GM21423 (cell line): ENCODE results near the gene LIN54.
A peak's percentile ranks its signal among the peaks of the same experiment; 100 is the strongest.
"Not testable (repeated sequence)": the region's sequence is repeated elsewhere in the genome, so short reads cannot be mapped to it uniquely, and the experiment has no call there.

Source experiments
- ATAC-seq: cut with Tn5 transposase; IDR thresholded peaks from one replicate; pipeline ENCODE4 v1.9.1; 2021; ENCODE audit warnings: mild to moderate bottlenecking, moderate library complexity; ENCODE audit not compliant: unreplicated experiment

Gene LIN54

GRCh38 chr4:82951196-82951595 lies 59.4 kb downstream of the LIN54 start:
- ATAC-seq, result no peak

DNA sequence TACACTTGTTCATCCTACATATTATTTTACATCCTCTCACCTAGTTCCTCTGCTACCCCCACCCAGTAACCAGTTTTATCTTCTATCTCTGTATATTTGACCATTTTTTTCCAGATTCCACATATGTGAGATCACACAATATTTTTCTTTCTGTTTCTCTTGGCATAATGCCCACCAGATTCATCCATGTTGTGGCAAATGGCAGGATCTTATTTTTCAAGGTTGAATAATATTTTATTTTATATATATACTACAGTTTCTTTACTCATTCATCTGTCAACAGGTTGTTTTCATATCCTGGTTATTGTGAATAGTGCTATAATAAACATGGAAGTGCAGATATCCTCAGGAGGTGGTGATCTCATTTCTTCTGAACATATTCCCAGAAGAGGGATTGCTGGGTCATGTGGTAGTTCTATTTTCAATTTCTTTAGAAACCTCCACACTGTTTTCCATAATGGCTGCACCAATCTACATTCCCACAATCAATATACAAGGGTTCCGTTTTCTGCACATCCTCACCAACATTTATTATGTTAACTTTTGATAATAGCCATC lies 61.9 kb downstream of the LIN54 start:
- ATAC-seq, result no peak

DNA sequence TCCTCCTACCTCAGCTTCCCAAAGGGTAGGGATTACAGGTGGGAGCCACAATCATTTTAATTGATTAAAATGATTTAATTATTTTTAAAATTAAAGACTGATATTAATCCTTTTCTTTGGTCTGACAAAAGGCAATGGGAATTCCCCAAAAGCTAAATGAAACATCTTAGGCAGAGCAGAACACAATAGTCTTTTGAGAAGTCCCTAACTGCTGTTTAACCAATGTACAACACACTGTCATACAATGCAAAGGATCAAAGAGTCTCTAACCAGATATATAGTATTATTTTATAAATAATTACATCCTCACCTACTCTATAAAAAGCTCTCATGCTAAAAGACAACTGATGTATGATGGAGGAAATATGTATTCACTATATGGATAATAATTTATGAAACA lies 63.1 kb downstream of the LIN54 start:
- no peak for ATAC-seq

GRCh38 chr4:82939414-82939813 lies 71.2 kb downstream of the LIN54 start:
- ATAC-seq, result no peak

GRCh38 chr4:82934441-82934840 lies 76.2 kb downstream of the LIN54 start:
- no peak for ATAC-seq

- ATAC-seq, result no peak
Observed at GRCh38 chr4:82930848-82931755, 79.5 kb downstream of the LIN54 start.

- ATAC-seq, result no peak
Observed at GRCh38 chr4:82921795-82922194, 88.8 kb downstream of the LIN54 start.

GRCh38 chr4:82919386-82919785 lies 91.2 kb downstream of the LIN54 start:
- ATAC-seq, result no peak

DNA sequence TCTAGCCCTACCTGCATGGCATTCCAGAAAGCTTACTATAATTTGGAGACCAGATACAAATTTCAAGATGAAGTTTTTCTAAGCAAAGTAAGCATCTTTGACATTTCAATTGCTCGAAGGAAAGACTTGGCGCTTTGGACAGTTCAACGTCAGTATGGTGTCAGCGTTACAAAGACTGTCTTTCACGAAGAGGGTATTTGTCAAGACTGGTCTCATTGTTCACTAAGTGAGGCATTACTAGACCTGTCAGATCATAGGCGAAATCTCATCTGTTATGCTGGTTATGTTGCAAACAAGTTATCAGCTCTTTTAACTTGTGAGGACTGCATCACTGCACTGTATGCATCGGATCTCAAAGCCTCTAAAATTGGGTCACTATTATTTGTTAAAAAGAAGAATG lies 92.5 kb downstream of the LIN54 start:
- no peak for ATAC-seq

DNA sequence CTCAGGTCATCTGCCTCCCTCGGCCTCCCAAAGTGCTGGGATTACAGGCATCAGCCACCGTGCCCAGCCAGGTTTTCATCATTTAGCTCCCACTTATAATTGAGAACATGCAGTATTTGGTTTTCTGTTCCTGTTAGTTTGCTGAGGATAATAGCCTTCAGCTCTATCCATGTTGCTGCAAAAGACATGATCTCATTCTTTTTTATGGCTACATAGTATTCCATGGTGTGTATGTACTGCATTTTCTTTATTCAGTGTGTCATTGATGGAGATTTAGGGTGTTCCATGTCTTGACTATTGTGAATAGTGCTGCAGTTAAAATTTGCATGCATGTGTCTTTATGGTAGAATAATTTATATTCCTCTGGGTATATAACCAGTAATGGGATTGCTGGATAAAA lies 96.7 kb downstream of the LIN54 start:
- ATAC-seq, result not testable (repeated sequence)

DNA sequence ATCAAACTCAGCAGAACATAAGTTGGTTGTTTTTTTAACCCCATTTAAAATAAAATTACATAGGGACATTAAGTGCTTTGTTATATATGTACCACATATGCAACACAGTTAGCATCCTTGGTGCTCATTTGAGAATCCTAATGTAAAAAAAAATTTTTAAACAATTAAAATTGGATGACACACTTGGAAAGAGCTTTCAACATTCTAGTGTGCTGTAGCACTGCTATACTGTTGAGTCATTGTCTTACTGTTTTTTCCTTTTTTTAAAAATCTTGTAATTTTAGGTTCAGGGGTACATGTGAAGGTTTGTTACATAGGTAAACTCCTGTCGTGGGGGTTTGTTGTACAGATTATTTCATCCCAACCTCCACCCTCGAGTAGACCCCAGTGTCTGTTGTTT lies 97.3 kb downstream of the LIN54 start:
- ATAC-seq, result no peak

DNA sequence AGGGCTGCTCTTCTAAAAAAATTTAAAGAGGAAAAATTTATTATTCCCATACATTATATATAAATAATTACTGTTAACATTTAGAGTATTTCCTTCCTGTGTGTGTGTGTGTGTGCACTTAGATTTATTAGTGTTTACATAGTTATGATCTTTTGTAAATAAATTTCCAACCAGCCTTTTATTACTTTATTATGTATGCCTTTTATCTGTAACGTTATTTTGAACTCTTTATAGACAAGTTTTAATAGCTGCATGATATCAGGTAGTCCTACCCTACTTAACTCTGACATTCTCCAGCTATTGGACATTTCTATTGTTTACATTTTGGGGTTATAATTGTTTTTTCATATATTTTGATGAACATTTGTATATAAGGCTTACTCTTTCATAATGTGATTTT lies 101.3 kb downstream of the LIN54 start:
- ATAC-seq, result no peak

DNA sequence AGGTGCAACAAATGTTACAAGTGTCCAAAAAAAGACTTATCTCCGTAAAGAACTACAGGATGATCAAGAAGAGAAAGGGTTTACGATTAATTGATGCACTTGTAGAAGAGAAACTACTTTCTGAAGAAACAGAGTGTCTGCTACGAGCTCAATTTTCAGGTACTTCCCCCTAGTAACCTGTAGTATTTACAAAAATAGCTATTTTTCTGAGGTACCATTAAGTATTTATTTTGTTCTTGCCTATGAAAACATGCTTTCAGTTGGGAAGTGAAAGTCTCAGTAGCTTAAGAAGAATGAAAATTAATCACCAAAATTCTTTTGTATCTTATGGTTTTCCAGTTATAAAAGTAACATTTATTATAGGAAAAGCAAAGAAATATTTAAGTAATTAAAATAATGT lies 104.2 kb downstream of the LIN54 start:
- peak; percentile 31 for ATAC-seq

DNA sequence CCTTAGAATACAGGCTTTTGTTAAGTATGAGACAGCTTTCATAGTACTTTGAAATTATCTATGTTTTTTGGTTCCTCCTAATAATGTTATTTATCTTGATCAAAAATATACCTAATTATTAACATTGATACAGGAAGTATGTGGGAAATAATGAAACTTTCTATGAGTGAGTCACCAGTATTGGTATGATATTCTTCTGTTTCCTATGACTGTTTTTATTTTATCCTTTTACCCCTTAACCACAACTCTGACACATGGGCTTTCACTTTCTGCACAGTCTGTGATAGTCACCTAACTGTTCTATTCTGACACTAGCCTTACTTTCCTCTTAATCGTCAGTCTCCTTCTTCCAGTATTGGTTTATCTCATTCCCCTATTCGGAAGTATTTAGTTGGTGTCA lies 105.4 kb downstream of the LIN54 start:
- ATAC-seq, result peak; percentile 50

DNA sequence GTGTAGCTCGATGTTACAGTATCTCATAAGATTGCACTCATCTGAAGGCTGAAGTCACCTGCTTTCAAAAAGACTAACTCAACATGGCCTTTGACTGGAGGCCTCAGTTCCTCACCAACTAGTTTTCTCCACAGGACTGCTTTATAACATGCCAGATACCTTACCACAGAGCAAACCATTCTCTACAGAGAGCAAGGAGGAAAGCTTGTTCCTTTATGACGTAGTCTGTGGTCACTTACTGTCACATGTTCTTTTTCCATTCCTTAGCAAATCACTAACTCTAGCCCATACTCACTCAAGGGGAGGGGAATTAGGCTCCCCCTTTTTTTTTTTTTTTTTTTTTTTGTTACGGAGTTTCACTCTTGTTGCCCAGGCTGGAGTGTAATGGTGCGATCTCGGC lies 106.9 kb downstream of the LIN54 start:
- ATAC-seq, result no peak

DNA sequence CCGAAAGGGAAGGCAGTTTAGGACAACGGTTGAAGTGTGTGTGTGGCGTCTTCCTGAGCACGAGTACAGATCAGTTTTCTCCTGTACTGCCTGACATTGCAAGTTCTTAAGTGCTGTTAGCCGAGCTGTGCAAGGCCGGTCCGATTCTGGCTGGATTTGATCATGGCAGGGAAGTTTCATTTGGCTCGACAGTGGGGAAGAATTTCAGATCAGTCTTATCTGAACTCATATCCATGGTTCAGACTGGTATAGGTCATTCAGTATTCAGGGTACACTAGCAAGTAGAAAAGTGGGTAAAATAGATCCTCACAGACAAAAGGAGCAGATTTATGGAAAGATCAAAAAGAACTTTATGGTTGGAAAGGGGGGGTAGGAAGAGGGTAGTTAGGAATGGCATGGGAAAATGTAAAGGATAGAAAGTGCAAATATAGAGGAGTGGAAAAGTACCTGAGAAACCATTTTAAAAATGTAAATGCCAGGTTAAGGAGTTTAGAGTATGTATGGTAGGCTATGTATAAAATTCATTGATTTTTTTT lies 109.4 kb downstream of the LIN54 start:
- no peak for ATAC-seq

DNA sequence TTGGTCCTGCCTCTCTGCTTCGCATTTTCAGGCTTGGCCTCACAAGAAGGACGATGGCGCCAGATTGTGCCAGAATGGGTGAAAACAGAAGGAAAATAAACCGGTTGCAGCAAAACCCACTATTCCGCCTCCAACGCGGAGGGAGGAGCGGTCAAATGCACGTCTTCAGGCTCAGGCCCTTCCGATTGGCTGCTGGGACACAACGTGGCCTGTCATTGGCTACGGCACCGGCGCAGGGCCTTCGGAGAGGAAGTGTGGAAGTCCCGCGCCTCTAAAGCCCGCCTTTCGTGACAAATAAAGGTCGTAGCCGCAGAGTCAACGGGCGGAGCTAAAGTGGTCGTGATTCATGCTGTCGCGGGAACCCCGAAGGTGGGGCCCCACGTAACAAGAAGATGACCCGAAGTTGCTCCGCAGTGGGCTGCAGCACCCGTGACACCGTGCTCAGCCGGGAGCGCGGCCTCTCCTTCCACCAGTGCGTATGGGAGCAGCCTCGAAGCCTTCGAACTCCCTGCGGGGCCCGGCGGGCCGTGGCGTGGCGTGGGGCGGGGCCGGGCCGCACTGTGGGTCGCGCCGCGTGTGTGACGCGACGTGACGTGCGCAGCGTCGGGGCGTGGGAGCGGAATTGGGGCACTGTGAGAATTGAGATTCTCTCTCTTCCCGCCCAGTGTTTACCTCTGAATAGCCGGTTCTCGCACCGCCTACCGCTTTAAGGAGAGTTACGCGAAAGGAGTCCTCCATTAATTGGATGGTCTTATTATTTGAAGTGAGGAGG lies 110.0 kb downstream of the LIN54 start, which contains the start of gene THAP9:
Gene THAP9 (plus strand): TSS at position 325 of the 772 bp plus-strand sequence. CDS start 68 bp downstream, at position 393.
- ATAC-seq, result peak; percentile 85

DNA sequence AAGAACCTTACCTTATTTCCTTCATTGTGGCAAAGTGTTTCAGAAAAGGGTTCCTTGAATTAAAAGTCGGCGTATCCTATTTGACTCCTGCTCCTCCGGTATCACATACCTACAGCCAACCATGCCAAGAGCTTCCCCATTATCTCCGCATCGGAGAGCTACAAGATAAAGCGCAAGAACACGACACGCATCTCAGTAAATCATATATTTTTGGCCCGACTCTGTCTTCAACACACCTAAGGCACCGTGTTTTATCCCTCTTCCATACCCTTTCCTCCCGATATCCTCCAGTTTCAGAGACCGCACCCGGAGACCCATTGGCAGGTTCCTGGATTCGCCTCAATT lies 110.6 kb downstream of the LIN54 start:
- peak; percentile 2 for ATAC-seq

DNA sequence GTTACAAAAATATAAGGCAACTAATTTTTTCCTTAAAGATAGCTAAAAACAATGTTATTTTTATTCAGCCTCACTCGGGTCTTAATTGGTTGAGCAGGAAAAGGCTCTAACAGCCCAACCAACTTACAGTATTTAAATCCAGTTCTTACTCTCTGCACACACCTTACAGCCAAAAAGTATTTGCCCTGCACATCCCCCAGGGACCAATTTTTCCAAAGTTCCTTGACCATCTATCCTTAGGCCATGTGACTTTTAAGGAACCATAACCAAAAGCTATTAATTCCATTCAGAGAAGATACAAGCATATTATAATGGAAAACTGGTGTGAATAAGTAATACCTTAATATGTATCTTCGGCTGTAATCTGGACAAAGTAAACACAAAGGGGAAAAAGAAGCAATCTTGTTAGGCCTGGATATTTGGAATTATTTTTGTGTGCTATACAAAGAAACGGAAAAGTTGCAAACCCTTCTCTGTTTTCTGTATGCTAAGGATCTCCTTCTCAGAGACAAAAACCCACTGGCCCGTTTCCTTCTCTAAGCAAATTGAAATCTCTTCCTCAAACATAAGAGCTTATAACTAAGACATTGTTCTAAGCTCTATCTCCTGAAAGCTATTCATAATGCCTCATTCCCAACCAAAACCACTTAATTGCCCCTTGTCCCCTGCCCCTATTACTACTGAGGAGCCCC lies 111.1 kb downstream of the LIN54 start:
- ATAC-seq, result no peak

GRCh38 chr4:82898322-82899243 lies 112.0 kb downstream of the LIN54 start:
- ATAC-seq, result no peak
